Muscle of arm (tissue), 14 donors: Measurements from ENCODE around the gene OR9Q1. TPM values are rescaled to one million over a fixed set of nuclear protein-coding genes. Genes with fewer than 3 reads are reported as not detected.
"Not testable (repeated sequence)": the region's sequence is repeated elsewhere in the genome, so short reads cannot be mapped to it uniquely, and the experiment has no call there.

Experiments
- DNase-seq: peaks from one replicate; pipeline ENCODE4 v3.0.0-alpha.2; 2013
- long read RNA-seq, 11 donors: transcript quantifications; one replicate each; lab custom pipeline, GENCODE V29; 2026
- polyA plus RNA-seq, 12 donors: library from polyadenylated mRNA; unstranded; fragments of 120-200 nt; gene quantifications; one replicate each; pipeline ENCODE4 v1.2.1, GENCODE V29; 2013; ENCODE audit not compliant: insufficient read length in 12 of 12

Gene OR9Q1
- not detected for polyA plus RNA-seq
- long read RNA-seq, donor 1: 0 reads
- long read RNA-seq, donor 2: 0 reads
- long read RNA-seq, donor 3: 0 reads
- long read RNA-seq, donor 4: 0 reads
- long read RNA-seq, donor 5: 0 reads
- long read RNA-seq, donor 6: 0 reads
- long read RNA-seq, donor 7: 0 reads
- long read RNA-seq, donor 8: 0 reads
- long read RNA-seq, donor 9, partial matches to known transcripts: 0 of 1 reads
- long read RNA-seq, donor 9, other reads (novel, unspliced or antisense): 0 of 1 reads
- long read RNA-seq, donor 10: 0 reads
- long read RNA-seq, donor 11: 0 reads

- DNase-seq: no peak
These were observed at the start of gene OR9Q1 for GRCh38 chr11:58023435-58023931. Gene OR9Q1 (plus strand): TSS chr11:58023881. CDS start chr11:58179445, 155,564 bp downstream.

GRCh38 chr11:57974132-57974531 is 49.5 kb upstream of the OR9Q1 start:
- no peak for DNase-seq

- peak; percentile 40 for DNase-seq
These were observed 48.7 kb upstream of the OR9Q1 start for GRCh38 chr11:57974848-57975601.

GRCh38 chr11:57977709-57978108 is 46.0 kb upstream of the OR9Q1 start:
- DNase-seq: no peak

- DNase-seq: no peak
These were observed 44.8 kb upstream of the OR9Q1 start for GRCh38 chr11:57978686-57979531.

- DNase-seq: no peak
These were observed 44.1 kb upstream of the OR9Q1 start for GRCh38 chr11:57979532-57980079.

GRCh38 chr11:57980201-57980600 is 43.5 kb upstream of the OR9Q1 start:
- DNase-seq: no peak

GRCh38 chr11:57981536-57981935 is 42.1 kb upstream of the OR9Q1 start:
- DNase-seq: no peak

GRCh38 chr11:57982776-57983175 is 40.9 kb upstream of the OR9Q1 start:
- DNase-seq: no peak

GRCh38 chr11:57983191-57983590 is 40.5 kb upstream of the OR9Q1 start:
- no peak for DNase-seq

GRCh38 chr11:57999523-57999922 is 24.2 kb upstream of the OR9Q1 start:
- DNase-seq: not testable (repeated sequence)

GRCh38 chr11:58000021-58000420 is 23.7 kb upstream of the OR9Q1 start:
- DNase-seq: not testable (repeated sequence)

GRCh38 chr11:58000699-58001098 is 23.0 kb upstream of the OR9Q1 start:
- DNase-seq: no peak

- no peak for DNase-seq
These were observed 20.6 kb upstream of the OR9Q1 start for GRCh38 chr11:58003036-58003435.

GRCh38 chr11:58003591-58003990 is 20.1 kb upstream of the OR9Q1 start:
- no peak for DNase-seq

- no peak for DNase-seq
These were observed 19.0 kb upstream of the OR9Q1 start for GRCh38 chr11:58004664-58005063.

- DNase-seq: no peak
These were observed 16.7 kb upstream of the OR9Q1 start for GRCh38 chr11:58006940-58007339.

- DNase-seq: no peak
These were observed 11.9 kb upstream of the OR9Q1 start for GRCh38 chr11:58011771-58012170.

- peak; percentile 26 for DNase-seq
These were observed 965 bp downstream of the OR9Q1 start for GRCh38 chr11:58024601-58025091.

GRCh38 chr11:58027341-58027740 is 3.7 kb downstream of the OR9Q1 start:
- no peak for DNase-seq

GRCh38 chr11:58028687-58029411 is 5.2 kb downstream of the OR9Q1 start:
- DNase-seq: no peak
